Measurements from ENCODE around the gene PRR7.

Gene PRR7

GRCh38 chr5:177459819-177460628 lies 13.4 kb downstream of the PRR7 start:
- H3K4me3 ChIP-seq (ENCODE audit: low read length): no peak overlapping the region
- no peaks in the 10 kb centered on the region for H3K27me3 ChIP-seq (ENCODE audit: insufficient read depth, low read length, poor library complexity)
- DNase-seq: no peak
- no peaks in the 10 kb centered on the region for H3K79me2 ChIP-seq (ENCODE audit: control insufficient read depth, insufficient read depth, low read length)
- no peak overlapping the region for H2BK5ac ChIP-seq (ENCODE audit: low read length)
- H3K36me3 ChIP-seq (ENCODE audit: control insufficient read depth, insufficient read depth, low read length): peaks cover 19% of the 10 kb centered on the region
- H3K4me1 ChIP-seq (ENCODE audit: control insufficient read depth, low read depth, low read length): no peaks in the 10 kb centered on the region
- H3K4ac ChIP-seq (ENCODE audit: low read depth, low read length): no peak overlapping the region
- no peak overlapping the region for H3K4me2 ChIP-seq (ENCODE audit: low read length)
- H4K5ac ChIP-seq (ENCODE audit: low read length): no peak overlapping the region
- no peak overlapping the region for H2BK15ac ChIP-seq (replicated peaks; ENCODE audit: low read depth)
- no peak overlapping the region for H3K23ac ChIP-seq (ENCODE audit: low read length)
- peaks cover 2% of the 10 kb centered on the region for H3K79me1 ChIP-seq (ENCODE audit: low read length)
- H4K8ac ChIP-seq (ENCODE audit: low read depth, low read length): no peak overlapping the region
- H2AK5ac ChIP-seq (ENCODE audit: low read length): no peak overlapping the region
- H2BK120ac ChIP-seq (ENCODE audit: low read depth, low read length): no peak overlapping the region
- no CpG with 5 or more reads among the region's 28 CpGs for WGBS (ENCODE audit: extremely low coverage, insufficient coverage, low lambda C conversion rate)
- H3K9ac ChIP-seq (ENCODE audit: low read length): no peak overlapping the region
- no peak overlapping the region for H3K27ac ChIP-seq (ENCODE audit: low read depth, low read length)
- H3K56ac ChIP-seq (ENCODE audit: low read length): no peak overlapping the region
- H3K18ac ChIP-seq (ENCODE audit: low read length): no peak overlapping the region

- WGBS (ENCODE audit: extremely low coverage, insufficient coverage, low lambda C conversion rate): no CpG with 5 or more reads among the region's 27 CpGs
- peaks cover 34% of the 10 kb centered on the region for H3K36me3 ChIP-seq (ENCODE audit: control insufficient read depth, insufficient read depth, low read length)
- peaks cover 9% of the 10 kb centered on the region for H3K79me1 ChIP-seq (ENCODE audit: low read length)
These were observed 15.5 kb downstream of the PRR7 start for GRCh38 chr5:177462021-177462670.

GRCh38 chr5:177465044-177465443 lies 18.4 kb downstream of the PRR7 start:
- no peak overlapping the region for H2BK5ac ChIP-seq (ENCODE audit: low read length)
- H3K4me2 ChIP-seq (ENCODE audit: low read length): no peak overlapping the region
- WGBS (ENCODE audit: extremely low coverage, insufficient coverage, low lambda C conversion rate): no CpG with 5 or more reads among the region's 11 CpGs
- H3K56ac ChIP-seq (ENCODE audit: low read length): no peak overlapping the region
- H3K9ac ChIP-seq (ENCODE audit: low read length): no peak overlapping the region
- H2BK15ac ChIP-seq (replicated peaks; ENCODE audit: low read depth): no peak overlapping the region
- H3K79me2 ChIP-seq (ENCODE audit: control insufficient read depth, insufficient read depth, low read length): peaks cover 16% of the 10 kb centered on the region
- peaks cover 30% of the 10 kb centered on the region for H3K36me3 ChIP-seq (ENCODE audit: control insufficient read depth, insufficient read depth, low read length)
- no peak overlapping the region for H3K18ac ChIP-seq (ENCODE audit: low read length)
- peaks cover 23% of the 10 kb centered on the region for H3K79me1 ChIP-seq (ENCODE audit: low read length)
- no peak overlapping the region for H3K4me3 ChIP-seq (ENCODE audit: low read length)
- H2BK120ac ChIP-seq (ENCODE audit: low read depth, low read length): no peak overlapping the region
- no peak overlapping the region for H2AK5ac ChIP-seq (ENCODE audit: low read length)
- no peak overlapping the region for H3K27ac ChIP-seq (ENCODE audit: low read depth, low read length)
- H3K4me1 ChIP-seq (ENCODE audit: control insufficient read depth, low read depth, low read length): peaks cover 6% of the 10 kb centered on the region
- H4K5ac ChIP-seq (ENCODE audit: low read length): no peak overlapping the region
- H3K4ac ChIP-seq (ENCODE audit: low read depth, low read length): no peak overlapping the region
- no peaks in the 10 kb centered on the region for H3K27me3 ChIP-seq (ENCODE audit: insufficient read depth, low read length, poor library complexity)
- DNase-seq: no peak
- no peak overlapping the region for H4K8ac ChIP-seq (ENCODE audit: low read depth, low read length)
- H3K23ac ChIP-seq (ENCODE audit: low read length): no peak overlapping the region

More at GRCh38 chr5:177462021-177462670, 15.5 kb downstream of the PRR7 start:
- no peak for DNase-seq
- Histone ChIP-seq H2BK5ac (ENCODE audit: low read length) (no peak overlapping the region), H3K18ac (ENCODE audit: low read length) (no peak overlapping the region), H3K4me2 (ENCODE audit: low read length) (no peak overlapping the region), H3K4me1 (ENCODE audit: control insufficient read depth, low read depth, low read length) (no peaks in the 10 kb centered on the region), H3K27ac (ENCODE audit: low read depth, low read length) (no peak overlapping the region), H4K8ac (ENCODE audit: low read depth, low read length) (no peak overlapping the region), H3K9ac (ENCODE audit: low read length) (no peak overlapping the region), H2BK120ac (ENCODE audit: low read depth, low read length) (no peak overlapping the region), H3K27me3 (ENCODE audit: insufficient read depth, low read length, poor library complexity) (no peaks in the 10 kb centered on the region), H3K4ac (ENCODE audit: low read depth, low read length) (no peak overlapping the region), H3K23ac (ENCODE audit: low read length) (no peak overlapping the region), H3K79me2 (ENCODE audit: control insufficient read depth, insufficient read depth, low read length) (no peaks in the 10 kb centered on the region), H2AK5ac (ENCODE audit: low read length) (no peak overlapping the region), H2BK15ac (replicated peaks; ENCODE audit: low read depth) (no peak overlapping the region), H3K56ac (ENCODE audit: low read length) (no peak overlapping the region), H4K5ac (ENCODE audit: low read length) (no peak overlapping the region), H3K4me3 (ENCODE audit: low read length) (no peak overlapping the region)

GRCh38 chr5:177466861-177467260 lies 20.2 kb downstream of the PRR7 start:
- Histone ChIP-seq H3K27ac (ENCODE audit: low read depth, low read length) (no peak overlapping the region), H3K4ac (ENCODE audit: low read depth, low read length) (no peak overlapping the region), H3K4me3 (ENCODE audit: low read length) (no peak overlapping the region), H4K8ac (ENCODE audit: low read depth, low read length) (no peak overlapping the region), H3K4me2 (ENCODE audit: low read length) (no peak overlapping the region), H3K18ac (ENCODE audit: low read length) (no peak overlapping the region), H3K36me3 (ENCODE audit: control insufficient read depth, insufficient read depth, low read length) (peaks cover 23% of the 10 kb centered on the region), H3K79me2 (ENCODE audit: control insufficient read depth, insufficient read depth, low read length) (peaks cover 34% of the 10 kb centered on the region), H2BK15ac (replicated peaks; ENCODE audit: low read depth) (no peak overlapping the region), H3K56ac (ENCODE audit: low read length) (no peak overlapping the region), H3K9ac (ENCODE audit: low read length) (no peak overlapping the region), H3K23ac (ENCODE audit: low read length) (no peak overlapping the region), H2BK120ac (ENCODE audit: low read depth, low read length) (no peak overlapping the region), H2BK5ac (ENCODE audit: low read length) (no peak overlapping the region), H3K4me1 (ENCODE audit: control insufficient read depth, low read depth, low read length) (peaks cover 16% of the 10 kb centered on the region), H2AK5ac (ENCODE audit: low read length) (no peak overlapping the region), H3K27me3 (ENCODE audit: insufficient read depth, low read length, poor library complexity) (no peaks in the 10 kb centered on the region), H4K5ac (ENCODE audit: low read length) (no peak overlapping the region), H3K79me1 (ENCODE audit: low read length) (peaks cover 33% of the 10 kb centered on the region)
- no peak for DNase-seq
- no CpG with 5 or more reads among the region's 25 CpGs for WGBS (ENCODE audit: extremely low coverage, insufficient coverage, low lambda C conversion rate)

GRCh38 chr5:177467436-177467835 lies 20.8 kb downstream of the PRR7 start:
- Histone ChIP-seq H2AK5ac (ENCODE audit: low read length) (no peak overlapping the region), H2BK15ac (replicated peaks; ENCODE audit: low read depth) (no peak overlapping the region), H3K4me2 (ENCODE audit: low read length) (no peak overlapping the region), H3K79me2 (ENCODE audit: control insufficient read depth, insufficient read depth, low read length) (peaks cover 40% of the 10 kb centered on the region), H3K56ac (ENCODE audit: low read length) (no peak overlapping the region), H2BK120ac (ENCODE audit: low read depth, low read length) (no peak overlapping the region), H3K36me3 (ENCODE audit: control insufficient read depth, insufficient read depth, low read length) (peaks cover 22% of the 10 kb centered on the region), H3K4me3 (ENCODE audit: low read length) (no peak overlapping the region), H3K23ac (ENCODE audit: low read length) (no peak overlapping the region), H3K4ac (ENCODE audit: low read depth, low read length) (no peak overlapping the region), H3K27me3 (ENCODE audit: insufficient read depth, low read length, poor library complexity) (no peaks in the 10 kb centered on the region), H4K8ac (ENCODE audit: low read depth, low read length) (no peak overlapping the region), H3K79me1 (ENCODE audit: low read length) (peaks cover 35% of the 10 kb centered on the region), H3K9ac (ENCODE audit: low read length) (no peak overlapping the region), H4K5ac (ENCODE audit: low read length) (no peak overlapping the region), H3K18ac (ENCODE audit: low read length) (no peak overlapping the region), H2BK5ac (ENCODE audit: low read length) (no peak overlapping the region), H3K27ac (ENCODE audit: low read depth, low read length) (no peak overlapping the region), H3K4me1 (ENCODE audit: control insufficient read depth, low read depth, low read length) (peaks cover 19% of the 10 kb centered on the region)
- WGBS (ENCODE audit: extremely low coverage, insufficient coverage, low lambda C conversion rate): no CpG with 5 or more reads among the region's 31 CpGs
- no peak for DNase-seq
